ENCODE data around the gene ABCB6. TPM values are rescaled to one million over a fixed set of nuclear protein-coding genes. Genes with fewer than 3 reads are reported as not detected.

The ABCB6 gene
- total and polyA plus RNA-seq, 2 experiments from 2014 or later: 21.8 to 25.3 TPM

GRCh38 chr2:219168526-219168925 lies 50.2 kb downstream of the ABCB6 start:
- 50 to 59% methylated on average over 6 of the region's 6 CpGs for WGBS, 2 experiments (ENCODE audit: low coverage in 1 of 2, low lambda C conversion rate in 2 of 2, missing lambda C conversion rate in 2 of 2)
- no peaks in the 10 kb centered on the region for H3K27me3 ChIP-seq (replicated peaks; ENCODE audit: insufficient read depth)
- H3K9ac ChIP-seq: no peak overlapping the region
- H3K9me3 ChIP-seq (ENCODE audit: low read depth): no peaks in the 10 kb centered on the region
- H2AFZ ChIP-seq: no peak overlapping the region
- no peaks in the 10 kb centered on the region for H4K20me1 ChIP-seq (ENCODE audit: insufficient read depth)
- H3F3A ChIP-seq (ENCODE audit: insufficient read depth): peaks cover 20% of the 10 kb centered on the region
- no peaks in the 10 kb centered on the region for H3K9me2 ChIP-seq (ENCODE audit: insufficient read depth)
- no peak overlapping the region for H3K4me3 ChIP-seq
- no peaks in the 10 kb centered on the region for H3K79me2 ChIP-seq (ENCODE audit: insufficient read depth)
- peaks cover 6% of the 10 kb centered on the region; the same call in 1 of the 2 replicates for H3K4me1 ChIP-seq (ENCODE audit: insufficient read depth)
- H3K36me3 ChIP-seq (ENCODE audit: low read depth): no peaks in the 10 kb centered on the region
- H3K27ac ChIP-seq: no peak overlapping the region
- H3K4me2 ChIP-seq (ENCODE audit: unreplicated experiment): no peak overlapping the region
- DNase-seq: peak; percentile 32
- in situ Hi-C loops (cut with MboI): loop anchor here (10.0 kb wide), 1 partner anchor 136 kb away; the partner anchor contains the start of gene PTPRN
- no peak for TF ChIP-seq EZH2 (IDR thresholded peaks at IDR 0.05; ENCODE audit: insufficient read depth, poor library complexity, severe bottlenecking)
- TF ChIP-seq EZH2phosphoT487 (IDR thresholded peaks at IDR 0.05; ENCODE audit: insufficient read depth, low read depth): no peak

DNA sequence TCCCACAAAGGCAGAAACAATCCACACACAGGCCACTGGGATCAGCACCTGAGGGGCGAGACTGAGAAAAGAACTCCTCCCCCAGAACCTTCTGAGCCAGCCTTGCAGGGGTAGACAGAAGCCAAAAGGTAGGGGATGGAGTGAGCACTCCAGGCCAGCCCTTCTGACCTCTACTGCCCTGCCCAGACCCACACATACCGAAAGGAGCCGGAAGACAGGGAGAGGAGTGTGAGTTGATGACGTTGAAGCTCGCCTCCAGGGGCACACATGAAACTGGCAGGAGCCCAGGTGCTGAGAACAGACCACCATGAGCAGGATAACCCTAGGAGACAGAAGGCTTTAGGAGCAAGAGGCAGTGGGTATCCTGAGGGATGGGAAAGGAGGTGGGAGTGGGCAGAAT lies 50.8 kb downstream of the ABCB6 start:
- no peak overlapping the region for H3K27ac ChIP-seq
- 47 to 65% methylated on average over 5 of the region's 5 CpGs for WGBS, 2 experiments (ENCODE audit: low coverage in 1 of 2, low lambda C conversion rate in 2 of 2, missing lambda C conversion rate in 2 of 2)
- H3K27me3 ChIP-seq (replicated peaks; ENCODE audit: insufficient read depth): no peaks in the 10 kb centered on the region
- DNase-seq: no peak
- no peaks in the 10 kb centered on the region for H3K9me2 ChIP-seq (ENCODE audit: insufficient read depth)
- H2AFZ ChIP-seq: no peak overlapping the region
- H3K9me3 ChIP-seq (ENCODE audit: low read depth): no peaks in the 10 kb centered on the region
- in situ Hi-C loops (cut with MboI): loop anchor here (10.0 kb wide), 1 partner anchor 137 kb away; the partner anchor contains the start of gene PTPRN
- peaks cover 6% of the 10 kb centered on the region; the same call in 1 of the 2 replicates for H3K4me1 ChIP-seq (ENCODE audit: insufficient read depth)
- H3K79me2 ChIP-seq (ENCODE audit: insufficient read depth): no peaks in the 10 kb centered on the region
- no peak overlapping the region for H3K9ac ChIP-seq
- H3K4me3 ChIP-seq: no peak overlapping the region
- H3K36me3 ChIP-seq (ENCODE audit: low read depth): no peaks in the 10 kb centered on the region
- TF ChIP-seq EZH2 (IDR thresholded peaks at IDR 0.05; ENCODE audit: insufficient read depth, poor library complexity, severe bottlenecking) (no peak), EZH2phosphoT487 (IDR thresholded peaks at IDR 0.05; ENCODE audit: insufficient read depth, low read depth) (no peak)
- H4K20me1 ChIP-seq (ENCODE audit: insufficient read depth): no peaks in the 10 kb centered on the region
- H3K4me2 ChIP-seq (ENCODE audit: unreplicated experiment): no peak overlapping the region
- H3F3A ChIP-seq (ENCODE audit: insufficient read depth): peaks cover 20% of the 10 kb centered on the region

DNA sequence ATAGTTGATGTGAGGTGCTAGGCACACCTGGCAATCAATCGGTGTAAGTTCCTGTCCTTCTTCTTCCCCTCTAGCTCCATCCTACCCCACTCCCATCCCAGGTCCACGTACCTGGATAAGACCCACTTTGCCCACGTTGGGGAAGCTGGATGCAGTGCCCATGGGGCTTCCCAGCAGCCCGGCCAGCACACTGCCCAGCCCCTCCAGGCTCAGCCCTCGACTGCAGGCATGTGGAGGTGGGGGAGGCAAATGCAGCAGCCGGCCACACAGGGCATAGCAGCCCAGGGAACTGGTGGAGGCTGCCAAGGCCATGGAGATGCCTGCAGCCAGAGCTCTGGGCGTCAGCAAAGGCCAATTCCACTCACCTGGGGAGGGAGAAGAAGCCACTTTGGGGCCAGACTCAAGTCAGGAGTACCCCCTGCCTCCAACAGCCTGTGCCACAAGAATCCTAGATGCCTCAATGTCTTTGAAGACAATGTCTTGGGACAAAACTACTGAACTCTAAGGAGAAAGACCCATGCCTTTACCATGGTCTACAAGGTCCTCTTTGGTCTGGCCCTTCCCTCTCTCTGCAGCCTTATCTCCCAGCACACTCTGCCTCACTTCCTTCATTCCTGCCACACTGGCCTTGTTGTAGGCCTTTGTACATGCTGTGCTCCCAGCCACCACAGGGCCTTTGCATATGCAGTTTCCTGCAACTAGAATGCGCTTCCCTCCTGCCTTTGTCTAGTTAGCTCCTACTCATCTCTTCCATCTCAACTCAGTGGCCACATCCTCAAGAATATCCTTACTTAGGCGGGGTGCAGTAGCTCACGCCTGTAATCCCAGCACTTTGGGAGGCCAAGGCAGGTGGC lies 53.5 kb downstream of the ABCB6 start:
- in situ Hi-C loops (cut with MboI): loop anchor here (10.0 kb wide), 1 partner anchor 140 kb away; the partner anchor contains the start of gene PTPRN

GRCh38 chr2:219163156-219163555 lies 55.6 kb downstream of the ABCB6 start:
- in situ Hi-C loops (cut with MboI): loop anchor here (10.0 kb wide), 1 partner anchor 142 kb away; the partner anchor contains the start of gene PTPRN
- Histone ChIP-seq H3K4me1 (ENCODE audit: insufficient read depth) (peaks cover 14% of the 10 kb centered on the region), H3K4me2 (ENCODE audit: unreplicated experiment) (no peak overlapping the region), H3K36me3 (ENCODE audit: low read depth) (no peaks in the 10 kb centered on the region), H3F3A (ENCODE audit: insufficient read depth) (peaks cover 5% of the 10 kb centered on the region; the same call in 1 of the 2 replicates), H3K4me3 (no peak overlapping the region), H3K9ac (no peak overlapping the region), H3K79me2 (ENCODE audit: insufficient read depth) (no peaks in the 10 kb centered on the region), H3K9me3 (ENCODE audit: low read depth) (no peaks in the 10 kb centered on the region), H3K9me2 (ENCODE audit: insufficient read depth) (no peaks in the 10 kb centered on the region), H3K27me3 (replicated peaks; ENCODE audit: insufficient read depth) (no peaks in the 10 kb centered on the region), H2AFZ (no peak overlapping the region), H3K27ac (no peak overlapping the region), H4K20me1 (ENCODE audit: insufficient read depth) (no peaks in the 10 kb centered on the region)
- no peak for DNase-seq
- no peak for TF ChIP-seq EZH2 (IDR thresholded peaks at IDR 0.05; ENCODE audit: insufficient read depth, poor library complexity, severe bottlenecking)
- TF ChIP-seq EZH2phosphoT487 (IDR thresholded peaks at IDR 0.05; ENCODE audit: insufficient read depth, low read depth): no peak
- WGBS, 2 experiments (ENCODE audit: low coverage in 1 of 2, low lambda C conversion rate in 2 of 2, missing lambda C conversion rate in 2 of 2): 89 to 92% methylated on average over 6 of the region's 6 CpGs

More for the DNA sequence above, 53.5 kb downstream of the ABCB6 start:
- Histone ChIP-seq H3K4me1 (ENCODE audit: insufficient read depth) (no peaks in the 10 kb centered on the region), H3K9ac (no peak overlapping the region), H3K9me2 (ENCODE audit: insufficient read depth) (no peaks in the 10 kb centered on the region), H4K20me1 (ENCODE audit: insufficient read depth) (no peaks in the 10 kb centered on the region), H3K4me2 (ENCODE audit: unreplicated experiment) (no peak overlapping the region), H3K27me3 (replicated peaks; ENCODE audit: insufficient read depth) (no peaks in the 10 kb centered on the region), H3K36me3 (ENCODE audit: low read depth) (no peaks in the 10 kb centered on the region), H3K79me2 (ENCODE audit: insufficient read depth) (no peaks in the 10 kb centered on the region), H3K4me3 (no peak overlapping the region), H3K27ac (no peak overlapping the region), H3K9me3 (ENCODE audit: low read depth) (no peaks in the 10 kb centered on the region), H3F3A (ENCODE audit: insufficient read depth) (peaks cover under 1% of the 10 kb centered on the region; the same call in 1 of the 2 replicates), H2AFZ (no peak overlapping the region)
- TF ChIP-seq EZH2phosphoT487 (IDR thresholded peaks at IDR 0.05; ENCODE audit: insufficient read depth, low read depth) (no peak), EZH2 (IDR thresholded peaks at IDR 0.05; ENCODE audit: insufficient read depth, poor library complexity, severe bottlenecking) (no peak)
- DNase-seq: no peak
- WGBS, 2 experiments (ENCODE audit: low coverage in 1 of 2, low lambda C conversion rate in 2 of 2, missing lambda C conversion rate in 2 of 2): 68 to 70% methylated on average over 10 of the region's 10 CpGs

Data from GM23248 (cell line).